ENCODE results near the gene NPEPPS.
A peak's percentile ranks its signal among the peaks of the same experiment; 100 is the strongest.
"Not testable (repeated sequence)": the region's sequence is repeated elsewhere in the genome, so short reads cannot be mapped to it uniquely, and the experiment has no call there.

The NPEPPS gene

GRCh38 chr17:47530557-47531232, at the start of gene NPEPPS:
NPEPPS (plus strand) TSS chr17:47531108; CDS start chr17:47531301, 193 bp downstream.
- peak; percentile 69 to 76 for DNase-seq (ENCODE audit: low read depth in 1 of 2, low spot score in 1 of 2)

- not testable (repeated sequence) for DNase-seq (ENCODE audit: low read depth in 1 of 2, low spot score in 1 of 2)
Measured at GRCh38 chr17:47491841-47492212, 39.1 kb upstream of the NPEPPS start.

GRCh38 chr17:47499074-47499473, 31.8 kb upstream of the NPEPPS start:
- not testable (repeated sequence) for DNase-seq (ENCODE audit: low read depth in 1 of 2, low spot score in 1 of 2)

- DNase-seq (ENCODE audit: low read depth in 1 of 2, low spot score in 1 of 2): not testable (repeated sequence)
Measured at GRCh38 chr17:47499494-47499893, 31.4 kb upstream of the NPEPPS start.

- DNase-seq (ENCODE audit: low read depth in 1 of 2, low spot score in 1 of 2): not testable (repeated sequence)
Measured at GRCh38 chr17:47500620-47501019, 30.3 kb upstream of the NPEPPS start.

- DNase-seq (ENCODE audit: low read depth in 1 of 2, low spot score in 1 of 2): not testable (repeated sequence)
Measured at GRCh38 chr17:47502122-47502731, 28.7 kb upstream of the NPEPPS start.

GRCh38 chr17:47502776-47503455, 28.0 kb upstream of the NPEPPS start:
- DNase-seq (ENCODE audit: low read depth in 1 of 2, low spot score in 1 of 2): not testable (repeated sequence)

GRCh38 chr17:47511701-47512146, 19.2 kb upstream of the NPEPPS start:
- DNase-seq (ENCODE audit: low read depth in 1 of 2, low spot score in 1 of 2): not testable (repeated sequence)

- not testable (repeated sequence) for DNase-seq (ENCODE audit: low read depth in 1 of 2, low spot score in 1 of 2)
Measured at GRCh38 chr17:47513301-47513700, 17.6 kb upstream of the NPEPPS start.

- DNase-seq (ENCODE audit: low read depth in 1 of 2, low spot score in 1 of 2): not testable (repeated sequence)
Measured at GRCh38 chr17:47518880-47519279, 12.0 kb upstream of the NPEPPS start.

- not testable (repeated sequence) for DNase-seq (ENCODE audit: low read depth in 1 of 2, low spot score in 1 of 2)
Measured at GRCh38 chr17:47519365-47519764, 11.5 kb upstream of the NPEPPS start.

- DNase-seq (ENCODE audit: low read depth in 1 of 2, low spot score in 1 of 2): not testable (repeated sequence)
Measured at GRCh38 chr17:47520279-47520678, 10.6 kb upstream of the NPEPPS start.

GRCh38 chr17:47521434-47521833, 9.5 kb upstream of the NPEPPS start:
- DNase-seq (ENCODE audit: low read depth in 1 of 2, low spot score in 1 of 2): not testable (repeated sequence)

GRCh38 chr17:47522341-47522740, 8.6 kb upstream of the NPEPPS start:
- not testable (repeated sequence) for DNase-seq (ENCODE audit: low read depth in 1 of 2, low spot score in 1 of 2)

- DNase-seq (ENCODE audit: low read depth in 1 of 2, low spot score in 1 of 2): not testable (repeated sequence)
Measured at GRCh38 chr17:47531233-47531820, 419 bp downstream of the NPEPPS start.

GRCh38 chr17:47539085-47539484, 8.2 kb downstream of the NPEPPS start:
- not testable (repeated sequence) for DNase-seq (ENCODE audit: low read depth in 1 of 2, low spot score in 1 of 2)

- not testable (repeated sequence) for DNase-seq (ENCODE audit: low read depth in 1 of 2, low spot score in 1 of 2)
Measured at GRCh38 chr17:47541676-47542075, 10.8 kb downstream of the NPEPPS start.

GRCh38 chr17:47544327-47544726, 13.4 kb downstream of the NPEPPS start:
- not testable (repeated sequence) for DNase-seq (ENCODE audit: low read depth in 1 of 2, low spot score in 1 of 2)

- not testable (repeated sequence) for DNase-seq (ENCODE audit: low read depth in 1 of 2, low spot score in 1 of 2)
Measured at GRCh38 chr17:47554733-47555132, 23.8 kb downstream of the NPEPPS start.

GRCh38 chr17:47556108-47556507, 25.2 kb downstream of the NPEPPS start:
- DNase-seq (ENCODE audit: low read depth in 1 of 2, low spot score in 1 of 2): not testable (repeated sequence)

GRCh38 chr17:47560517-47561043, 29.7 kb downstream of the NPEPPS start:
- not testable (repeated sequence) for DNase-seq (ENCODE audit: low read depth in 1 of 2, low spot score in 1 of 2)

Data from activated CD4-positive, alpha-beta T cell treated with anti-CD3 and anti-CD28 coated beads, Interleukin-2, amount 50 U/mL, for 24 hours (primary cell).